M059J (cell line): ENCODE results near the gene FGF22. TPM values are rescaled to one million over a fixed set of nuclear protein-coding genes. Genes with fewer than 3 reads are reported as not detected.
"Not testable (repeated sequence)": the region's sequence is repeated elsewhere in the genome, so short reads cannot be mapped to it uniquely, and the experiment has no call there.

Experiments used
- DNase-seq: peaks from one replicate; pipeline ENCODE4 v3.0.0-alpha.2; 2012; ENCODE audit warnings: low read depth
- total RNA-seq: library from RNA; depleted of rRNA; stranded (reverse); fragments of >200 nt; shearing (Covaris generic); gene quantifications from 2 replicates; pipeline ENCODE4 v1.2.3, GENCODE V29; 2014

The FGF22 gene
- total RNA-seq, 1 experiment from 2014 or later, result not detected

DNA sequence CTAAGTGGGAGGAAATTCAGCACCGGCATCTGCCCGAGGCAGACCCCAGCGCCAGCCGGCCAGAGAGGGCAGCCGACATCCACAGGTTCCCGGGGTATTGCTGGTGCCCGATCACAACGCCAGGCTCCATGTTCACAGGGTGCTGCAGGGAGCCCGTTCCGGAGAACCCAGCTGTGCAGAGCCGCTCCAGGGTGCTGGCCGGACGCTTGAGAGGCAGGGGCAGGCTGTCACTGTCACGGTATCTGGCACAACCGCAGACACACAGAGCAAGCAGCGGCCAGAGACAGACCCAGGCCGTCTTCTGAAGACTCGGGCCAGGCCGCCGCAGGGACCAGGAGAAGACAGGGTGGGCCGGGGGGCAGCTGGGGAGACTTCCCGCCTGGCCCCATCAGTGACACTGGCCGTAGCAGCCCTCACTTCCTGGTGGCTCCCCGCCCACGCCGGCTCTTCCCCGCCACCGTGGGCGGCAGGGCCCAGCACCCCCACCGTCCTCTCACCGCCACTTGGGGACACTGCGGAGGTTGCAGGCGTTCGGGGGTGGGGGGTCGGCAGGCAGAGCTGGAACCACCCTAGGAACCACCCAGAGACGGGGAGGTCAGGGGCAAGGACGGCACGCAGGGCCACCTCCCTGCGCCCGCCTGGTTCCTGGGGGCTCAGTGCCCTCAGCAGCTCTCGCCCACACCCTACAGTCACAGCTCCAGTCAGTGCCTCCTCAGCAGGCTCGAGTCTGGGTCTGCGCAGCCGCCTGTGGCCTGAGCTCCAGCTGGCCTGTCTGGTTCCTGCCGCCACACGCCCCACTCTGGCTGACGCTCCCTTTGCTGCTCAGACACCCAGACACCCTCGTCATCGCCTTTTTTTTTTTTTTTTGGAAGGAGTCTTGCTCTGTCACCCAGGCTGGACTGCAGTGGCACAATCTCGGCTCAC lies 19.5 kb downstream of the FGF22 start:
- DNase-seq, result no peak

DNA sequence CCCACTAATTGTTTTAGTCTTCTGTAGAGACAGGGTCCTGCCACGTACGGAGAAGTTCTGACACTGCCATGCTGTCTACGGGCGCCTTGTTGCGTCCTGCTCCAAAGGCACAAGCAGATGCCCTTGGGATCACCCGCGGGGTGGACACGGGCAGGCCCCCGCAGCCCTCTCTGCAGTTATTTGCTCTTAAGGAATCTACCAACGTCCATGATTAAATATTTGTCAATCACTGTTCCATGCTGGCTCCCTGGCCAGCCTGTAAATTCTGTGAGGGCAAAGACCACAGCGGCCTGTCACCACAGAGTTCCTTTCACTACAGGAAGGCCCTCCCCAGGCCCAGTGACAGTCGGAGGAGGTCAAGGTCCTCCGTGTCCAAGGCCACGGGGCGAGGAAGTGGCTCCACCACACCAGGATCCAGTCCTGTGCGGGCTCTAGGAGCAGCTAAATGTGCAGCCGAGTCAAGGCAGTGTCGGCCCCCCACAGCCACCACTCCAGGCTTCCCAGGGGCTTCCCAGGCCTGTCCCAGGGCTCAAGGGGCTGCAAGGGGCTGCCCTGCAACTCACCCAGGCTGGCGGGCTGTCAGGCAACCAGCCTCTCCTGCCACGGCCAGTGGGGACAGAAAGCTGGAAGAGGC lies 21.2 kb downstream of the FGF22 start:
- no peak for DNase-seq

- DNase-seq, result peak; percentile 31
Observed at GRCh38 chr19:661427-662196, 21.9 kb downstream of the FGF22 start.

GRCh38 chr19:662207-662961 lies 22.7 kb downstream of the FGF22 start:
- DNase-seq, result peak; percentile 57

GRCh38 chr19:662962-663681 lies 23.4 kb downstream of the FGF22 start, which contains the start of gene RNF126:
Gene RNF126, minus strand, starts transcription at chr19:663214. Its CDS starts 93 bp downstream, at chr19:663121.
- DNase-seq, result peak; percentile 84

DNA sequence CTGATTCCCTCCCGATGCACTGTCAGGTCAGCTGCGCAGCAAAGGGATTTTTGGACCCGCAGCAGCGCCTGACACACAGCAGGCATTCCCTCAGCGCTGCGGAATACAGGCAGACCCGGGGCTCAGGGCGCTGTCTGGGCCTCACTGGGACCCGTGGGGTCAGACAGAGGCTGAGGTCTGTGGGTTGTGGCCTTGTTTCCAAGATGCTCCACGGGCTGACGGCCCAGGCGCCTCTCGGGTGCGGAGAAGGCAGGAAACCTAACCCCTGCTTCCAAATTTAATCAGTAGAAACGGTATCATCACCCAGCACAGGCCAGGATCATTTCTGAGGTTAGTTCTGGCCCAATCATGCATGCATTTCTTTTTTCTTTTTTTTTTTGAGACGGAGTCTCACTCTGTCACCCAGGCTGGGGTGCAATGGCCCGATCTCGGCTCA lies 24.0 kb downstream of the FGF22 start:
- DNase-seq, result no peak

GRCh38 chr19:664913-665443 lies 25.3 kb downstream of the FGF22 start:
- peak; percentile 66 for DNase-seq

DNA sequence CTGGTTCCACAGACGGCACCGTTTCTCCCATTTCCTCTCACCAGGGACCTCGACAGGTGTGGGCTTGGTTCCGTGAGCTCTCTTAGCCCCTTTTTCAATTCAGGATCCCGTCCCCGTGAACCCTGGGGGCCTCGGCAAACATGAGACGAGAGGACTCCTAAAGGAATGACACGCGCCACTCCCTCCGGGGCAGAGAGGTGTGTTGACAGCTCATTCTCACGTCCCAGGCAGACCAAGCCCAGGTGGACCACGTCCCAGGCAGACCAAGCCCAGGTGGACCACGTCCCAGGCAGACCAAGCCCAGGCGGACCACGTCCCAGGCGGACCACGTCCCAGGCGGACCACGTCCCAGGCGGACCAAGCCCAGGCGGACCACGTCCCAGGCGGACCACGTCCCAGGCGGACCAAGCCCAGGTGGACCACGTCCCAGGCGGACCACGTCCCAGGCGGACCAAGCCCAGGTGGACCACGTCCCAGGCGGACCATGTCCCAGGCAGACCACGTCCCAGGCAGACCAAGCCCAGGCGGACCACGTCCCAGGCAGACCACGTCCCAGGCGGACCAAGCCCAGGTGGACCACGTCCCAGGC lies 27.4 kb downstream of the FGF22 start:
- not testable (repeated sequence) for DNase-seq

- DNase-seq, result peak; percentile 40
Observed at GRCh38 chr19:668675-669434, 29.2 kb downstream of the FGF22 start.

DNA sequence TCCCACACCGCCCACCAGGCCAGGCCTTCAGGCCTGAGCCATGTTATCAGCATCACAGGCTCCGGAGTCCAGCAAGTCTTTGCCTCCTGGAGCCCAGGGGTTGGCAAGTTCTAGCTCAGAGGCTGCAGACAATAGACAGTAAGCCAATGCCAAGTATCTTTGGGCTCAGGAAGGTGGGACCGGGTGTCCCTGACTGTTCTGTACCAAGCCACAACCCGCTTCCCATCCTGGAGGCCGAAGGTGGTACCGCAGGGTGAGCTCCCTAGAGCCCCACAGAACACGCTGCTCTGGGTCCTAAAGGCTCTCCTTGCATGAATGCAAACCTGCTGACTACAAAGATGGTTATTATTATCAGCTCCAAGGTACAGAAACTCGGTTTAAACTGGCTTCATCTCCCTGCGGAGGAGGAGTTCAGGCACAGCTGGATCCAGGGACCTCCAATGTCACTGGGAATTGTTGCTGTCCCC lies 31.0 kb downstream of the FGF22 start:
- no peak for DNase-seq

GRCh38 chr19:674282-675151 lies 34.8 kb downstream of the FGF22 start:
- no peak for DNase-seq

- DNase-seq, result no peak
Observed at GRCh38 chr19:676007-676338, 36.3 kb downstream of the FGF22 start.

DNA sequence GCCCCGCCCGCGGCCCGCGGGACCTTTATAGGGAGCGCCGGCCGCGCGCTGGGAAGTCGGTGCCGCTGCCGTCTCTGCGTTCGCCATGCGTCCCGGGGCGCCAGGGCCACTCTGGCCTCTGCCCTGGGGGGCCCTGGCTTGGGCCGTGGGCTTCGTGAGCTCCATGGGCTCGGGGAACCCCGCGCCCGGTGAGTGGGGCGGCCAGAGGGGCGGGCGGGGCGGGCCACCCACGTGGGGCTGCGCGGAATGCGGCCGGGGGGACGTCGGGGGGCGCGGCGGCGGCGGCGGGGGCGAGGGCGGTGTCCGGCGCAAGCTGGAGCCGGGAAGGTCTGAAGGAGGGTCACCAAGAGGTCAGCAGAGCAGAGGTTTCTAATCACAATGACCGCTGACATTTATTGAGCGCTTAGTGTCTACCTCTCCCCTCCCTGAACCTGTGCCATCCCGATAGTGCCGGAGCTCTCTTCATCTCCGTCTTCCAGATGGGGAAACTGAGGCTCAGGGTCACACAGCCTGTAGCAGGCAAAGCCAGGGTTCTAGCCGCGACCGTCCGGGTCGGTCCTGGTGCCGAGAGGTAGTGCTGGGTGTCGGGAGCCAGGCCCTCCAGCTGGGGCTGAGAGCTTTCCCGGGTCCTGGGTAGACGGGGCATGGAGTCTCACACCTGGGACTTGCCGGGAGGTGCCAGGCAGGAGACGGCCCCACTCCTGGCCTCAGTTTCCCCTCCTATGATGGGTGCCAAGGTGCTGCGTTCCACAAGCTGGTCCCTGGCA lies 36.8 kb downstream of the FGF22 start, which contains the start of gene FSTL3:
Gene FSTL3 (plus strand): TSS at position 54 of the 767 bp plus-strand sequence. CDS start 32 bp downstream, at position 86.
- DNase-seq, result peak; percentile 34

- peak; percentile 87 for DNase-seq
Observed at GRCh38 chr19:677201-677600, 37.5 kb downstream of the FGF22 start.

GRCh38 chr19:677601-678436 lies 38.1 kb downstream of the FGF22 start:
- peak; percentile 50 for DNase-seq

- no peak for DNase-seq
Observed at GRCh38 chr19:678791-679388, 39.2 kb downstream of the FGF22 start.
